AG09309 (cell line): ENCODE measurements around the gene MARCHF3.
"Not testable (repeated sequence)": the region's sequence is repeated elsewhere in the genome, so short reads cannot be mapped to it uniquely, and the experiment has no call there.

ENCODE experiments used
- DNase-seq: peaks from one replicate; pipeline ENCODE4 v3.0.0-alpha.2; 2010; ENCODE audit warnings: low read depth
- H3K4me3 ChIP-seq: 2 replicates; pipeline ENCODE4 v1.5.1; 2011; ENCODE audit warnings: mild to moderate bottlenecking, low read depth, low read length, moderate library complexity; ENCODE audit not compliant: control insufficient read depth
- TF ChIP-seq, protein P1 (sequence below): IDR thresholded peaks from 2 replicates; pipeline ENCODE4 v1.5.1; 2011; ENCODE audit warnings: mild to moderate bottlenecking, low read depth, low read length, inconsistent platforms; ENCODE audit not compliant: insufficient read depth, control insufficient read depth; ENCODE audit errors: missing control alignments

The MARCHF3 gene

DNA sequence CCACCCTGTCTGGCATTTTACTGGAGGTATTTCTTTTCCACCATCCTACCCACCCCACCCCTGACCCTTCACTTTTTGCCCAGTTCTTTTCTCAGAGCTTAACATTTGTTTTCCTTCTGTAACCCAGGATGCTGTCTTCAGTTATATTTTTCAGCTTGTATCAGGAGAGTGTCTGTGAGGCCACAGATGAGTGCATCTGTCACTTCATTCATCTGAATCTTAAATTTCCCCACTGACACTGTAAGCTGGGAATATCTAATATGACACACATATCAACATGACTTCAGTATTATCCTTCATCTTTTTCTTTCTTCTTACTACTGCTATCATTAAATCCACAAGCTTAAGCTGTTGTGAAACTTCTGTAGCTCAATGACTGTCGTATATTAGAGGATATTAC, 4.9 kb downstream of the MARCHF3 start:
- DNase-seq: no peak
- no peak overlapping the region for H3K4me3 ChIP-seq
- TF ChIP-seq, protein P1, sequence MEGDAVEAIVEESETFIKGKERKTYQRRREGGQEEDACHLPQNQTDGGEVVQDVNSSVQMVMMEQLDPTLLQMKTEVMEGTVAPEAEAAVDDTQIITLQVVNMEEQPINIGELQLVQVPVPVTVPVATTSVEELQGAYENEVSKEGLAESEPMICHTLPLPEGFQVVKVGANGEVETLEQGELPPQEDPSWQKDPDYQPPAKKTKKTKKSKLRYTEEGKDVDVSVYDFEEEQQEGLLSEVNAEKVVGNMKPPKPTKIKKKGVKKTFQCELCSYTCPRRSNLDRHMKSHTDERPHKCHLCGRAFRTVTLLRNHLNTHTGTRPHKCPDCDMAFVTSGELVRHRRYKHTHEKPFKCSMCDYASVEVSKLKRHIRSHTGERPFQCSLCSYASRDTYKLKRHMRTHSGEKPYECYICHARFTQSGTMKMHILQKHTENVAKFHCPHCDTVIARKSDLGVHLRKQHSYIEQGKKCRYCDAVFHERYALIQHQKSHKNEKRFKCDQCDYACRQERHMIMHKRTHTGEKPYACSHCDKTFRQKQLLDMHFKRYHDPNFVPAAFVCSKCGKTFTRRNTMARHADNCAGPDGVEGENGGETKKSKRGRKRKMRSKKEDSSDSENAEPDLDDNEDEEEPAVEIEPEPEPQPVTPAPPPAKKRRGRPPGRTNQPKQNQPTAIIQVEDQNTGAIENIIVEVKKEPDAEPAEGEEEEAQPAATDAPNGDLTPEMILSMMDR: no peak

DNA sequence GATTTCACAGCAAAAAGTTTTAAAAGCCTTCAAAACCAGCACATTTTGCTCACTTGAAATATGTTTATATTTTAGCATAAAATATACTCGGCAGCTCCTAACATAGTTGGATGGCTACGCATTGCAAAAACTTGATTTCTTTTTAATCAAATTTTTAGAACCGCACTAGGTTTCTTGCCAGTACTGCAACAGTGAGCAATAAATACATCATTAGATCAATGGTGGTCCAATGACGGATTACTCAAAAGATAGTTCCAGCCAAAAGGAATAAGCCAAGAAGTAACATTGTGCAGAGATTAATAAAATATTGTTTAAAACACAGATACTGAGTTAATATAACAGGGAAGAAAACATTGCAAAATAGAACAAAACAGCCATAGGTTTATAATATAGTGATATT, 5.5 kb downstream of the MARCHF3 start:
- TF ChIP-seq, protein P1: no peak
- no peak for DNase-seq
- H3K4me3 ChIP-seq: no peak overlapping the region

DNA sequence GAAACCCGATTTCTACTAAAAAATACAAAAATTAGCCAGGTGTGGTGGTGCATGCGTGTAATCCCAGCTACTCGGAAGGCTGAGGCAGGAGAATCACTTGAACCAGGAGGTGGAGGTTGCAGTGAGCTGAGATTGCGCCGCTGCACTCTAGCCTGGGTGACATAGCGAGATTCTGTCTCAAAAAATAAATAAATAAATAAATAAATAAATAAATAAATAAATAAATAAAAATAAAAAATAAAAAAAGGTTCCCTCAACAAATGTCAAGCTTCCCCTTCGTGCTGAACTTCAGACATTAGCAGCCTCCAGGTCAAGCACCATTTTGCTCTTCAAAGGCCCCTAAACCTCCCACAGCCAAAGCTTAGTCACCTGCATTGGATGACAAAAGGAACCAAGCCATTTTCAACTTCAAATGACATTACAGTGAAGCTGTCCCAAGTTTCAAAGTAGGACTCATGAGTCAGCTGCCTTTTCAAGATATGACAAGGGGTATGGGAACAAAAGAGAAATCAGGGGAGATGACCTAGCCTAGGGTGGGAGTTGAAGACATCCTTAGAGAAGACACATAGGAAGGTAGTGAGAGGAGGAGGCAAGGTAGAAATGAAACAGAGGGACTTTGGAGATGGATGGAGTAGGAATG, 6.7 kb downstream of the MARCHF3 start:
- not testable (repeated sequence) for H3K4me3 ChIP-seq, DNase-seq

DNA sequence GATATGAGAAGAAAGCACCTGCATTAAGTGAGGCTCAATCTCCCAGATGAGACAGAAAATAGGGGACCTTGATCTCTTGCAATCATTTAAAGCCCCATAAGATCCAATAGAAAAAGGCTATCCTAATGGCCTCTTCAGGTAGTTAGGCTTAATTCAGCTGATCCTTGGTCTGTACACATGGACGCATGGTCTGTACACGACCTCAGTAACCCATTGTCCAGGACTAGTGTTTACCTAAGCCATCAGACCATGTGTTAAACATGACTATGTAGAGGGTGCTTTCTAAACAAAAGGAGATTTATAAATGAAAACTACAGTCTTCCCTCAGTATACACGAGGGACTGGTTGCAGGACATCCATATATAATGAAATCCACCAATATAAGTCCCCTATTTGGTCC, 7.5 kb downstream of the MARCHF3 start:
- no peak overlapping the region for H3K4me3 ChIP-seq
- TF ChIP-seq, protein P1: no peak
- no peak for DNase-seq

DNA sequence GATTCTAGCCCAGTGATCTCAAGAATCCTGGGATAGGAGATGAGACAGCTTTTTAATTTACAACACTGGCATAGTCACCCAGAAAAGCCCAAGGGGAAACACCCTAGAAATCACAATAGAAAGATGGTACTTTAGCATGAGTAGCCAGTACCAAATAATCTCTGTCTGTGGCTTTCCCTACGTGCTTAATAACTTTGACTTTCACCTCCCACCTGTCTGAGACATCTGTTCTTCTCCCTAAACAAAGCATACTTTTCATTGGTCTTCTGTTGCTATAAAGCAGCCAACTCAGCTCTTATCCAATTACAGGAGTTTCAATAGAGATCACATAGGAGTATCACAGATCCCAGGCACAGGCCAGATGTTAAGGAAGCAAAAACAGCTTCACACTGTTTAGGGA, 10.4 kb downstream of the MARCHF3 start:
- TF ChIP-seq, protein P1: no peak
- DNase-seq: no peak
- no peak overlapping the region for H3K4me3 ChIP-seq

DNA sequence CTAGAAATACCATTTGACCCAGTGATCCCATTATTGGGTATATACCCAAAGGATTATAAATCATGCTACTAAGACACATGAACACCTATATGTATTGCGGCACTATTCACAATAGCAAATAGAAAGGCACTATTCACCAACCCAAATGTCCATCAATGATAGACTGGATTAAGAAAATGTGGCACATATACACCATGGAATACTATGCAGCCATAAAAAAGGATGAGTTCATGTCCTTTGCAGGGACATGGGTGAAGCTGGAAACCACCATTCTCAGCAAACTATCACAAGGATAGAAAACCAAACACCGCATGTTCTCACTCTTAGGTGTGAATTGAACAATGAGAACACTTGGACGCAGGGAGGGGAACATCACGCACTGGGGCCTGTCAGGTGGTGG, 13.6 kb downstream of the MARCHF3 start:
- DNase-seq, H3K4me3 ChIP-seq: not testable (repeated sequence)

DNA sequence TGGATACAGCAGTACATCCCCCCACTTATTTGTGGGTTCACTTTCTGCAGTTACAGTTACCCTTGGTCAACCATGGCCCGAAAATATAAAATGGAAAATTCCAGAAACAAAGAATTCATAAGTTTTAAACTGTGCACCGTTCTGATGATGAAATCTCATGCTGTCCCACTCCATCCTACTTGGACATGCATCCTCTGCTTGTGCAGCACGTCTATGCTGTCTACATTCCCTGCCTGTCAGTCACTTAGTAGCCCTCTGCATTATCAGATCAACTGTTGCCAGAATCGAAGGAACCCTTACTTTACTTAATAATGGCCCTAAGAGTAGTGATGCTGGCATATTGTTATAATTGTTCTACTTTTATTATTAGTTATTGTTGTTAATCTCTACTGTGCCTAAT, 14.6 kb downstream of the MARCHF3 start:
- no peak for DNase-seq
- H3K4me3 ChIP-seq: no peak overlapping the region
- TF ChIP-seq, protein P1: no peak

DNA sequence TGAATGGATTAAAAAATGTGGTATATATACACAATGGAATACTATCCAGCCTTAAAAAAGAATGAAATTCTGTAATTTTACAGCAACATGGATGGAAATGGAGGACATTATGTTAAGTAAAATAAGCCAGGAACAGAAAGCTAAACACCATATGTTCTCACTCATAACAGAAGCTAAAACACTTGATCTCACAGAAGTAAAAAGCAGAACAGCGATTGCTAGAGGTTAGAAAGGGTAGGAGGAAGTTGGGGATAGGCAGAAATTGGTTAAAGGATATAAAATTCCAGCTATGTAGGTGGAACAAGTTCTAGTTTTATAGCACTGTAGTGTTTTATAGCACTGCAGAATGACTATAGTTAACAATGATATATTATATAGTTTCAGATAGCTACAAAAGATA, 15.8 kb downstream of the MARCHF3 start:
- no peak overlapping the region for H3K4me3 ChIP-seq
- TF ChIP-seq, protein P1: no peak
- DNase-seq: no peak
